Prostate gland (tissue), 2 donors: Measurements from ENCODE around the gene EDEM3.

Experiments used
- POLR2A ChIP-seq: fragments of 450-650 bp; IDR thresholded peaks from one replicate; pipeline ENCODE4 v1.6.1; 2016; ENCODE audit warnings: antibody characterized with exemption, mild to moderate bottlenecking
- TF ChIP-seq, protein P1 (sequence below), 4 experiments: fragments of 200-600 bp in 2 of 4; fragments of 450-650 bp in 2 of 4; sonication (generic) in 2 of 4; IDR thresholded peaks; 1 replicate in 3 of 4; 2 replicates in 1 of 4; pipeline ENCODE4 v1.5.1; 2016 to 2019; ENCODE audit warnings: antibody characterized with exemption in 4 of 4, mild to moderate bottlenecking in 2 of 4, moderate library complexity in 2 of 4

DNA sequence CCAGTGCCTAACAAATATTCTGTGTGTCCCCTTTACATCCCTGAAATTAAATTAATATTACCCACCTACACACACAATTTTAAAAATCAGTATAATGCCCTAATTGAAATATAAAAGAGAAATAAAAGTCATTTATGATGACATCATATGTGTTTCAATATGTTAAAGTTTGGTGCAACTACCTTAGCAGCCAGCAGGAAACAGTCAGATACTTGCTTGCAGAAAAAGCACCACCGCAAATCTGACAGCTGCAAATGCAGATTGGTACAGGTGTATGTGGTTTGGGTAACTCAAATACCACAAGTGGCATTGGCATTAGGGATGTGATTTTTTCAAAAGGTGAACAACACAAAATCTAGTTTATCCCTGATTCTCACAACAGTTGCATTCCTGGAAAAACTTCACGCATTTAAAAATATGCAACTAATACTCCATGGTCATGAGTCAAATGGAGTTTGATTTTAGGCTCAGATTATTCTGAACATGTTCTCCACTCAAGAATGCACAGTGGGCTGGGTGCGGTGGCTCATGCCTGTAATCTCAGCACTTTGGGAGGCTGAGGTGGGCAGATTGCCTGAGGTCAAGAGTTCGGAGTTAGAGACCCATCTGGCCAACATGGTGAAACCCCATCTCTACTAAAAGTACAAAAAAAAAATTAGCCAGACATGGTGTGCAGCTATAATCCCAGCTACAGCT is 106.3 kb downstream of the EDEM3 start:
- TF ChIP-seq, protein P1, sequence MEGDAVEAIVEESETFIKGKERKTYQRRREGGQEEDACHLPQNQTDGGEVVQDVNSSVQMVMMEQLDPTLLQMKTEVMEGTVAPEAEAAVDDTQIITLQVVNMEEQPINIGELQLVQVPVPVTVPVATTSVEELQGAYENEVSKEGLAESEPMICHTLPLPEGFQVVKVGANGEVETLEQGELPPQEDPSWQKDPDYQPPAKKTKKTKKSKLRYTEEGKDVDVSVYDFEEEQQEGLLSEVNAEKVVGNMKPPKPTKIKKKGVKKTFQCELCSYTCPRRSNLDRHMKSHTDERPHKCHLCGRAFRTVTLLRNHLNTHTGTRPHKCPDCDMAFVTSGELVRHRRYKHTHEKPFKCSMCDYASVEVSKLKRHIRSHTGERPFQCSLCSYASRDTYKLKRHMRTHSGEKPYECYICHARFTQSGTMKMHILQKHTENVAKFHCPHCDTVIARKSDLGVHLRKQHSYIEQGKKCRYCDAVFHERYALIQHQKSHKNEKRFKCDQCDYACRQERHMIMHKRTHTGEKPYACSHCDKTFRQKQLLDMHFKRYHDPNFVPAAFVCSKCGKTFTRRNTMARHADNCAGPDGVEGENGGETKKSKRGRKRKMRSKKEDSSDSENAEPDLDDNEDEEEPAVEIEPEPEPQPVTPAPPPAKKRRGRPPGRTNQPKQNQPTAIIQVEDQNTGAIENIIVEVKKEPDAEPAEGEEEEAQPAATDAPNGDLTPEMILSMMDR (IDR thresholded peaks at IDR 0.05): no peak
- no peak for TF ChIP-seq POLR2A
